Vagina (tissue), 2 donors: ENCODE data around the gene LAMA2. TPM values are rescaled to one million over a fixed set of nuclear protein-coding genes. Genes with fewer than 3 reads are reported as not detected.
A peak's percentile ranks its signal among the peaks of the same experiment; 100 is the strongest.

Source experiments
- DNase-seq, 2 donors: peaks; one replicate each; pipeline ENCODE4 v3.0.0-alpha.2; 2017; ENCODE audit errors: extremely low spot score in 2 of 2
- H3K27ac ChIP-seq: fragments of 200-600 bp; sonication (generic); one replicate; pipeline ENCODE4 v1.5.1; 2019
- H3K27me3 ChIP-seq: fragments of 200-600 bp; sonication (generic); one replicate; pipeline ENCODE4 v1.5.1; 2019
- H3K36me3 ChIP-seq, 2 donors: fragments of 200-600 bp; sonication (generic); one replicate each; pipeline ENCODE4 v1.5.1; 2017 to 2019
- H3K4me1 ChIP-seq: fragments of 200-600 bp; sonication (generic); one replicate; pipeline ENCODE4 v1.5.1; 2019
- H3K4me3 ChIP-seq, 2 donors: fragments of 200-600 bp; sonication (generic); 1 replicate in 1 of 2; 2 replicates in 1 of 2; pipeline ENCODE4 v1.5.1; 2016 to 2019
- H3K9me3 ChIP-seq: fragments of 200-600 bp; sonication (generic); one replicate; pipeline ENCODE4 v1.5.1; 2019
- CTCF ChIP-seq, 3 experiments: fragments of 450-650 bp in 2 of 3; fragments of 200-600 bp in 1 of 3; sonication (generic) in 1 of 3; IDR thresholded peaks; one replicate each; pipeline ENCODE4 v1.5.1; 2017 to 2019; ENCODE audit warnings: antibody characterized with exemption in 3 of 3, mild to moderate bottlenecking in 2 of 3, moderate library complexity in 2 of 3
- POLR2A ChIP-seq, 2 donors: fragments of 450-650 bp; IDR thresholded peaks; one replicate each; pipeline ENCODE4 v1.6.1; 2017; ENCODE audit warnings: antibody characterized with exemption in 2 of 2, mild to moderate bottlenecking in 2 of 2, moderate library complexity in 2 of 2
- POLR2AphosphoS5 ChIP-seq, 2 donors: sonication (generic); formaldehyde crosslinking; IDR thresholded peaks; one replicate each; pipeline ENCODE4 v1.9.0; 2017; ENCODE audit warnings: antibody characterized with exemption in 2 of 2, mild to moderate bottlenecking in 2 of 2, low read depth in 1 of 2; ENCODE audit not compliant: insufficient read depth in 1 of 2
- intact Hi-C: fragments of 100-400 bp; cut with DNase I; formaldehyde crosslinking; loops from one replicate; pipeline ENCODE4 v1.15.1; 2023
- total RNA-seq: library from RNA; depleted of rRNA; stranded (reverse); fragments of >200 nt; gene quantifications from one replicate; pipeline ENCODE4 v1.2.3, GENCODE V29; 2016

LAMA2 gene
- total RNA-seq, 1 donor from 2014 or later = 91.1 TPM

DNA sequence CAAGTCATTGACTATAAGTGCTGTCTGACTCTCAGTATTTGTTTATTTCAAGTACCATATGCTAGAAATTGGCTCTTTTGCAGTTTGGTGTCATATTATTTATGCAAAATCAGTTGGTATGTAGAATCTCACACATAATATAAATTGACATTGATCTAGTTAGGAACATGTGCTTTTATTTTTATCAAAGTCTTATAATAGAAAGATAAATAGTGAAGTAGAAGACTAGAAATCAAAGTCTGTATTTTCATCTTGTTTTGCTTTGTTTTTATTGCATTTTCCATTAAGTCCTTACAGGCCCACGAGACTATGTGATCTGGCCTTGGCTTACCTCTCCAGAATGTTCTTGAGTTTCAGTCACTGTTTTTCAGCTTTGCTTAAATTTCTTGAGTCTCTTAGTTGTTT, 300.3 kb downstream of the LAMA2 start:
- H3K27ac ChIP-seq = peak overlapping the region; percentile 46
- no peaks in the 10 kb centered on the region for H3K4me1 ChIP-seq
- H3K27me3 ChIP-seq = no peaks in the 10 kb centered on the region
- no peak for TF ChIP-seq CTCF (IDR thresholded peaks at IDR 0.05)
- no peak for TF ChIP-seq POLR2AphosphoS5 (IDR thresholded peaks at IDR 0.05; ENCODE audit: insufficient read depth in 1 of 2, low read depth in 1 of 2)
- H3K9me3 ChIP-seq = no peaks in the 10 kb centered on the region
- H3K36me3 ChIP-seq = no peaks in the 10 kb centered on the region
- intact Hi-C loops = no loop called here
- no peak for DNase-seq
- H3K4me3 ChIP-seq = no peak overlapping the region

- H3K4me3 ChIP-seq = no peak overlapping the region
- no peaks in the 10 kb centered on the region for H3K36me3 ChIP-seq
- no peaks in the 10 kb centered on the region for H3K27me3 ChIP-seq
- no peaks in the 10 kb centered on the region for H3K9me3 ChIP-seq
- no peaks in the 10 kb centered on the region for H3K4me1 ChIP-seq
- TF ChIP-seq POLR2AphosphoS5 (IDR thresholded peaks at IDR 0.05; ENCODE audit: insufficient read depth in 1 of 2, low read depth in 1 of 2) (no peak), CTCF (IDR thresholded peaks at IDR 0.05) (no peak), POLR2A (IDR thresholded peaks at IDR 0.05) (no peak)
- intact Hi-C loops = no loop called here
- peak overlapping the region; percentile 46 for H3K27ac ChIP-seq
- DNase-seq = no peak
Observed at GRCh38 chr6:129183681-129184301, 300.9 kb downstream of the LAMA2 start.

- intact Hi-C loops = no loop called here
Observed at GRCh38 chr6:129184324-129184723, 301.4 kb downstream of the LAMA2 start.

DNA sequence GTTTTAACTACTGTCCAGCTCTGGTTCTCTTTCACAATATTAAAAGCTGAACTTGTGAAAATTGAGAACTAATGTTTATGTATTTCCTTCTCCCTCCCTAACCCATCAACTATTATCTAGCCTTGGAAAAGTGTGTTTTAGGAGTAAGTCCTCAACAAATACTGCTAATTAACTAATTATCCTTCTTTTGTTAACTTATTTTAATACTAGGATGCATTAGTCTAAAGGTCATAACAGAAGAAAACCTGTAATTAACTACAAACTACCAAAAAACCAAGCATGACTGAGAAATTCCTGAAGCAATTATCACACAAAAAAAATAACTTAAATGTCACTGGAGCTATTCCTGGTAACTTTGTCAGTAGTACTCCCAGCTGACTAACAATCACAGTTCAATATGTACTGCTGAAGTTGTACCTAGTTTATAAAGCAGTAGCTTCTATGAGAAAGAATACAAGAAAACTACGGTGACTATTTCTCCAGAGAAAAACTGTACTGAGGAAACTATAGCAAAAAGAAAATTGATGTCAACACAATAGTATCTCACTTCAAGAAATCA, 301.9 kb downstream of the LAMA2 start:
- Histone ChIP-seq H3K4me1 (no peaks in the 10 kb centered on the region), H3K27me3 (no peaks in the 10 kb centered on the region), H3K9me3 (no peaks in the 10 kb centered on the region), H3K36me3 (no peaks in the 10 kb centered on the region), H3K4me3 (no peak overlapping the region), H3K27ac (peak overlapping the region; percentile 26)
- no peak for DNase-seq
- intact Hi-C loops = no loop called here
- no peak for TF ChIP-seq POLR2A (IDR thresholded peaks at IDR 0.05)
- TF ChIP-seq POLR2AphosphoS5 (IDR thresholded peaks at IDR 0.05; ENCODE audit: insufficient read depth in 1 of 2, low read depth in 1 of 2) = no peak
- no peak for TF ChIP-seq CTCF (IDR thresholded peaks at IDR 0.05)

More at GRCh38 chr6:129184324-129184723, 301.4 kb downstream of the LAMA2 start:
- H3K27me3 ChIP-seq = no peaks in the 10 kb centered on the region
- TF ChIP-seq POLR2AphosphoS5 (IDR thresholded peaks at IDR 0.05; ENCODE audit: insufficient read depth in 1 of 2, low read depth in 1 of 2) = no peak
- no peak for TF ChIP-seq CTCF (IDR thresholded peaks at IDR 0.05)
- no peak for TF ChIP-seq POLR2A (IDR thresholded peaks at IDR 0.05)
- H3K27ac ChIP-seq = peak overlapping the region; percentile 46
- no peaks in the 10 kb centered on the region for H3K4me1 ChIP-seq
- no peaks in the 10 kb centered on the region for H3K9me3 ChIP-seq
- no peaks in the 10 kb centered on the region for H3K36me3 ChIP-seq
- DNase-seq = no peak
- no peak overlapping the region for H3K4me3 ChIP-seq

DNA sequence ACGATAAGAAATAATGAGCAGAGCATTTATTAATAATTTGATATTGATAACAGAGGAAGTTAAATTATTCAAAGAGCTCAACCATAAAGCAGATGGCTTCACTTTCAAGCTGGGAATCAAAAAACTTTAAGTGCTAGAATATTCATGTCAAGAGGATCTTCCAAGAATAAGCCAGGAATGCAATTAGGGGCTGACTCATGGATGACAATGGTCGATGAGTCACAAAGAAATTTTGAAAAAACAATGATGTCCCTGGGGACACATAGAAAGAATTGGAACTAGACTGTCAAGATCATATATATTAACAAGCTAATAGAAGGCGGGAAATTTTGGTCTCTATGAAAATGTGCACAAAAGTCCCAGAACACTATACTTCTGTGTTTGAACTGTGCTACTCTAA, 304.1 kb downstream of the LAMA2 start:
- Histone ChIP-seq H3K9me3 (no peaks in the 10 kb centered on the region), H3K27ac (no peak overlapping the region), H3K4me3 (no peak overlapping the region), H3K4me1 (no peaks in the 10 kb centered on the region), H3K36me3 (no peaks in the 10 kb centered on the region), H3K27me3 (no peaks in the 10 kb centered on the region)
- intact Hi-C loops = no loop called here
- no peak for TF ChIP-seq POLR2AphosphoS5 (IDR thresholded peaks at IDR 0.05; ENCODE audit: insufficient read depth in 1 of 2, low read depth in 1 of 2)
- TF ChIP-seq POLR2A (IDR thresholded peaks at IDR 0.05) = no peak
- no peak for TF ChIP-seq CTCF (IDR thresholded peaks at IDR 0.05)
- no peak for DNase-seq
